Kidney (tissue), 14 donors: Measurements from ENCODE around the gene AXDND1. TPM values are rescaled to one million over a fixed set of nuclear protein-coding genes. Genes with fewer than 3 reads are reported as not detected.

Experiments used
- DNase-seq, 5 donors: peaks; one replicate each; pipeline ENCODE4 v3.0.0-alpha.2; 2013 to 2020
- FAIRE-seq: peaks from 2 replicates; lab custom pipeline; 2012; peaks lifted over from hg19 to GRCh38; lab: Jason Lieb, UNC
- H3K27ac ChIP-seq, 2 donors: one replicate each; pipeline ENCODE4 v1.7.0; 2013; ENCODE audit warnings: low read depth in 2 of 2, low read length in 2 of 2, inconsistent platforms in 1 of 2
- H3K27me3 ChIP-seq: one replicate; pipeline ENCODE4 v1.7.1; 2013; ENCODE audit warnings: low read length, inconsistent platforms; ENCODE audit not compliant: control insufficient read depth, insufficient read depth
- H3K36me3 ChIP-seq, 3 donors: one replicate each; pipeline versions ENCODE4 v1.7.0 to v1.7.1; 2013; ENCODE audit warnings: low read length in 3 of 3, control low read depth in 1 of 3, inconsistent platforms in 1 of 3; ENCODE audit not compliant: insufficient read depth in 3 of 3, control insufficient read depth in 2 of 3
- H3K4me1 ChIP-seq, 3 donors: one replicate each; pipeline versions ENCODE4 v1.7.0 to v1.7.1; 2013; ENCODE audit warnings: low read length in 3 of 3, inconsistent platforms in 1 of 3, low read depth in 1 of 3; ENCODE audit not compliant: control insufficient read depth in 2 of 3, insufficient read depth in 2 of 3
- H3K4me3 ChIP-seq, 3 donors: one replicate each; pipeline versions ENCODE4 v1.7.0 to v1.8.1; 2013; ENCODE audit warnings: low read length in 3 of 3, control low read depth in 1 of 3, inconsistent platforms in 1 of 3
- H3K9ac ChIP-seq, 3 donors: one replicate each; pipeline versions ENCODE4 v1.7.0 to v1.7.1; 2013; ENCODE audit warnings: low read length in 3 of 3, control low read depth in 1 of 3, inconsistent platforms in 1 of 3
- H3K9me3 ChIP-seq, 3 donors: one replicate each; pipeline versions ENCODE4 v1.7.0 to v1.7.1; 2013; ENCODE audit warnings: low read length in 3 of 3, control low read depth in 1 of 3, inconsistent platforms in 1 of 3; ENCODE audit not compliant: control insufficient read depth in 2 of 3, insufficient read depth in 1 of 3
- intact Hi-C: fragments of 100-400 bp; cut with DNase I; formaldehyde crosslinking; loops from one replicate; pipeline ENCODE4 v1.11.1; 2022
- polyA plus RNA-seq: library from polyadenylated mRNA; stranded (reverse); fragments of 350-450 nt; fragmentation: Illumina TruSeq; extraction: RNeasy Lipid Tissue Mini Kit (QIAGEN cat#74804); gene quantifications from one replicate; pipeline ENCODE4 v1.2.3, GENCODE V29; 2014; ENCODE audit warnings: low read depth, low replicate concordance; ENCODE audit not compliant: insufficient read depth
- total RNA-seq: library from RNA; stranded (reverse); fragmentation: NEBNext Ultra II Directional; extraction: Animal tissue kit (Norgen Biotek cat#: 25700); gene quantifications from one replicate; pipeline ENCODE4 v1.2.1, GENCODE V29; 2021
- TF ChIP-seq, protein P1 (sequence below): IDR thresholded peaks from 3 replicates; pipeline ENCODE4 v1.5.1; 2012; ENCODE audit warnings: mild to moderate bottlenecking, moderate library complexity, borderline replicate concordance; ENCODE audit not compliant: insufficient read depth; ENCODE audit errors: extremely low read depth
- donor health status: control.
- donor health status: control.
- donor health status: control.
- donor health status: control.
- donor health status: control.
- donor health status: DM: yes; HTN: yes; CAD: no.
- donor health status: Normal renal cell carcinoma (clear cell type).

AXDND1 gene
- total and polyA plus RNA-seq, 2 donors from 2014 or later: 0.57 TPM; not detected in 1

GRCh38 chr1:179476484-179476883 lies 110.7 kb downstream of the AXDND1 start:
- no peak for FAIRE-seq
- Histone ChIP-seq H3K9ac (no peak overlapping the region), H3K9me3 (peaks cover 1 to 10% (median 6%) of the 10 kb centered on the region in 3 donors), H3K4me1 (no peaks in the 10 kb centered on the region), H3K27me3 (no peaks in the 10 kb centered on the region), H3K27ac (no peak overlapping the region), H3K36me3 (no peaks in the 10 kb centered on the region), H3K4me3 (no peak overlapping the region)
- no peak for DNase-seq
- TF ChIP-seq, protein P1, sequence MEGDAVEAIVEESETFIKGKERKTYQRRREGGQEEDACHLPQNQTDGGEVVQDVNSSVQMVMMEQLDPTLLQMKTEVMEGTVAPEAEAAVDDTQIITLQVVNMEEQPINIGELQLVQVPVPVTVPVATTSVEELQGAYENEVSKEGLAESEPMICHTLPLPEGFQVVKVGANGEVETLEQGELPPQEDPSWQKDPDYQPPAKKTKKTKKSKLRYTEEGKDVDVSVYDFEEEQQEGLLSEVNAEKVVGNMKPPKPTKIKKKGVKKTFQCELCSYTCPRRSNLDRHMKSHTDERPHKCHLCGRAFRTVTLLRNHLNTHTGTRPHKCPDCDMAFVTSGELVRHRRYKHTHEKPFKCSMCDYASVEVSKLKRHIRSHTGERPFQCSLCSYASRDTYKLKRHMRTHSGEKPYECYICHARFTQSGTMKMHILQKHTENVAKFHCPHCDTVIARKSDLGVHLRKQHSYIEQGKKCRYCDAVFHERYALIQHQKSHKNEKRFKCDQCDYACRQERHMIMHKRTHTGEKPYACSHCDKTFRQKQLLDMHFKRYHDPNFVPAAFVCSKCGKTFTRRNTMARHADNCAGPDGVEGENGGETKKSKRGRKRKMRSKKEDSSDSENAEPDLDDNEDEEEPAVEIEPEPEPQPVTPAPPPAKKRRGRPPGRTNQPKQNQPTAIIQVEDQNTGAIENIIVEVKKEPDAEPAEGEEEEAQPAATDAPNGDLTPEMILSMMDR: no peak
- intact Hi-C loops: no loop called here

GRCh38 chr1:179478370-179478769 lies 112.6 kb downstream of the AXDND1 start:
- peaks cover 1 to 10% (median 6%) of the 10 kb centered on the region in 3 donors for H3K9me3 ChIP-seq

DNA sequence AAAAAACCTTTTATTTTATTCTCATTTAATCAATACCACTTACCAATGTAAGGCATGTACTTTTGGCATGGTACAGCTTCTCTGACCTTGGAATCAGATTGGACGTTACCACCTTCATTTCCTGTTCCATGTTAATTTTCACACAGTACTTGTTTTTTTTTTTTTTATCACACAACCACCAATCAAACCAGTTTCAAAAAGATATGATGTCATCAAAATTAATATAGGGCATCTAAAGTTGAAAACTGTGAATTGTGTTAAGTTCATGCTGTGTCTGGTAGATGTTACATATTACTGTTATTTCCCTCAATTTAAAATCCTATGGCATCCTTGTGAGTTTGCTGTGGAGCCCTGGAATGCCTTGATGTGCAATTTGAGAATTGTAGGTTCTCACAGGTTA lies 124.8 kb downstream of the AXDND1 start:
- no peak for FAIRE-seq
- intact Hi-C loops: no loop called here
- H3K4me3 ChIP-seq: no peak overlapping the region
- peaks cover 0 to under 1% (median 0%) of the 10 kb centered on the region in 3 donors for H3K9me3 ChIP-seq
- no peak for DNase-seq
- TF ChIP-seq, protein P1: no peak
- no peaks in the 10 kb centered on the region for H3K36me3 ChIP-seq
- no peaks in the 10 kb centered on the region for H3K27me3 ChIP-seq
- H3K27ac ChIP-seq: no peak overlapping the region
- no peaks in the 10 kb centered on the region for H3K4me1 ChIP-seq
- no peak overlapping the region for H3K9ac ChIP-seq

More at GRCh38 chr1:179478370-179478769, 112.6 kb downstream of the AXDND1 start:
- H3K4me3 ChIP-seq: no peak overlapping the region
- DNase-seq: no peak
- FAIRE-seq: no peak
- TF ChIP-seq, protein P1: no peak
- no peaks in the 10 kb centered on the region for H3K4me1 ChIP-seq
- H3K36me3 ChIP-seq: no peaks in the 10 kb centered on the region
- intact Hi-C loops: no loop called here
- H3K9ac ChIP-seq: no peak overlapping the region
- H3K27me3 ChIP-seq: no peaks in the 10 kb centered on the region
- H3K27ac ChIP-seq: no peak overlapping the region

- Histone ChIP-seq H3K36me3 (no peaks in the 10 kb centered on the region), H3K4me1 (no peaks in the 10 kb centered on the region), H3K27ac (no peak overlapping the region), H3K9me3 (no peaks in the 10 kb centered on the region), H3K9ac (no peak overlapping the region), H3K27me3 (no peaks in the 10 kb centered on the region), H3K4me3 (no peak overlapping the region)
- no peak for DNase-seq
- TF ChIP-seq, protein P1: no peak
- FAIRE-seq: no peak
- intact Hi-C loops: no loop called here
These were observed 127.6 kb downstream of the AXDND1 start for GRCh38 chr1:179493323-179493722.
